CD4-positive, alpha-beta memory T cell (primary cell): ENCODE measurements around the gene SERINC5. TPM values are rescaled to one million over a fixed set of nuclear protein-coding genes. Genes with fewer than 3 reads are reported as not detected.

Experiments
- CTCF ChIA-PET: fragments of 350-600 bp; sonication (Branson Sonifier 250); formaldehyde crosslinking; loops from one replicate; lab custom pipeline; 2021; ENCODE audit warnings: inconsistent platforms; ENCODE audit not compliant: partially characterized antibody; lab: Charles Lee
- POLR2A ChIA-PET: fragments of 350-600 bp; sonication (Branson Sonifier 250); formaldehyde crosslinking; loops from one replicate; lab custom pipeline; 2021; ENCODE audit not compliant: partially characterized antibody; lab: Charles Lee
- DNase-seq, 5 donors: peaks; one replicate each; pipeline versions ENCODE4 v3.0.0 to v3.0.0-alpha.2; 2020 to 2022; ENCODE audit warnings: mixed read lengths in 1 of 5
- H3K27ac ChIP-seq: one replicate; pipeline ENCODE4 v1.7.0; 2013; ENCODE audit warnings: low read depth, low read length
- H3K27me3 ChIP-seq: 2 replicates; pipeline ENCODE4 v1.7.0; 2013; ENCODE audit warnings: mild to moderate bottlenecking, low read length, moderate library complexity; ENCODE audit not compliant: insufficient read depth
- H3K36me3 ChIP-seq: 2 replicates; pipeline ENCODE4 v1.7.0; 2013; ENCODE audit warnings: mild to moderate bottlenecking, low read length, moderate library complexity; ENCODE audit not compliant: insufficient read depth
- H3K4me1 ChIP-seq: 2 replicates; pipeline ENCODE4 v1.7.0; 2013; ENCODE audit warnings: mild to moderate bottlenecking, low read length, moderate library complexity; ENCODE audit not compliant: insufficient read depth
- H3K4me3 ChIP-seq, 2 donors: one replicate each; pipeline ENCODE4 v1.7.0; 2013; ENCODE audit warnings: low read length in 2 of 2, mild to moderate bottlenecking in 1 of 2
- H3K9me3 ChIP-seq, 2 donors: one replicate each; pipeline ENCODE4 v1.7.0; 2013; ENCODE audit warnings: low read length in 2 of 2, control low read depth in 1 of 2; ENCODE audit not compliant: control insufficient read depth in 1 of 2
- H3K27ac Mint-ChIP-seq, 7 donors: one replicate each; pipeline ENCODE4 v1.8.0; 2020 to 2021; ENCODE audit warnings: mixed read lengths in 7 of 7, mild to moderate bottlenecking in 6 of 7, inconsistent platforms in 3 of 7, moderate library complexity in 3 of 7
- H3K27me3 Mint-ChIP-seq, 2 donors: one replicate each; pipeline ENCODE4 v1.8.0; 2020 to 2021; ENCODE audit warnings: mixed read lengths in 2 of 2
- H3K36me3 Mint-ChIP-seq, 2 donors: one replicate each; pipeline ENCODE4 v1.8.0; 2020 to 2021; ENCODE audit warnings: mixed read lengths in 2 of 2, inconsistent platforms in 1 of 2, mild to moderate bottlenecking in 1 of 2
- H3K4me1 Mint-ChIP-seq, 4 donors: one replicate each; pipeline ENCODE4 v1.8.0; 2020 to 2021; ENCODE audit warnings: mixed read lengths in 4 of 4, mild to moderate bottlenecking in 1 of 4
- H3K4me3 Mint-ChIP-seq, 8 donors: one replicate each; pipeline ENCODE4 v1.8.0; 2020 to 2021; ENCODE audit warnings: mixed read lengths in 8 of 8, mild to moderate bottlenecking in 7 of 8, moderate library complexity in 6 of 8, inconsistent platforms in 3 of 8
- H3K9me3 Mint-ChIP-seq, 8 donors: one replicate each; pipeline ENCODE4 v1.8.0; 2020 to 2021; ENCODE audit warnings: mixed read lengths in 8 of 8, mild to moderate bottlenecking in 5 of 8, inconsistent platforms in 3 of 8, moderate library complexity in 1 of 8
- intact Hi-C: fragments of 100-400 bp; cut with micrococcal nuclease; formaldehyde crosslinking; loops from one replicate; pipeline ENCODE4 v1.15.1; 2023
- polyA plus RNA-seq, 2 donors: library from polyadenylated mRNA; unstranded; fragments of 300-500 nt; fragmentation: Illumina TruSeq; gene quantifications; one replicate each; pipeline ENCODE4 v1.2.3, GENCODE V29; 2021
- total RNA-seq, 2 experiments: library from RNA; stranded (reverse); gene quantifications; one replicate each; pipeline ENCODE4 v1.2.3, GENCODE V29; 2021

SERINC5 gene
- total and polyA plus RNA-seq, 4 experiments from 2014 or later = 20.7 to 165 (median 94.0) TPM

DNA sequence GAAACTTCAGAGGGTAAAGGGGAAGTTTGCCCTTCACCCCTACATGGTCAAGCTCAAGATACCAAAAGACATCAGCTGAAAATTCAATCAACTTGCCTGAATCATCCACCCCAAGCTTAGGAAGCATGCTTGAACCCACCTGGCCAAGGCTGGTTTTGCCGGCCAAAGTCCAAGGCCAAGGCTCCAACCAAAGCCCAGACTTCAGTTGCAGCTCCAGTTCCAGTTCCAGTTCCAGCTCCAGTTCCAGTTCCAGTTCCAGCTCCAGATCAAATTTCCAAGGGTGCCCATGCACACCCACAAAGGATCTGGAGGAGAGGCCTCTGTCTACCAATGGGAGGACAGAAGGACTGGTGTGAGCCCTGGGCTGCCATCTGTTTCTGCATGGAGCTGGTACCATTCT, 4.6 kb upstream of the SERINC5 start:
- H3K27me3 Mint-ChIP-seq = no peaks in the 10 kb centered on the region
- no peaks in the 10 kb centered on the region for H3K36me3 ChIP-seq
- peak overlapping the region in 1 of 7 donors; percentile 7 for H3K27ac Mint-ChIP-seq
- H3K36me3 Mint-ChIP-seq = peaks cover 0 to 5% of the 10 kb centered on the region in 2 donors
- intact Hi-C loops = no loop called here
- H3K9me3 Mint-ChIP-seq = no peaks in the 10 kb centered on the region
- peaks cover 11% of the 10 kb centered on the region for H3K4me1 ChIP-seq
- no peaks in the 10 kb centered on the region for H3K27me3 ChIP-seq
- no peak overlapping the region for H3K4me3 Mint-ChIP-seq
- H3K4me1 Mint-ChIP-seq = peaks cover 11 to 23% (median 17%) of the 10 kb centered on the region in 4 donors
- H3K9me3 ChIP-seq = no peaks in the 10 kb centered on the region
- no peak overlapping the region for H3K4me3 ChIP-seq
- ChIA-PET POLR2A (interaction anchor here (0.9 to 9.9 kb wide), 6 partner anchors 9 to 118 kb away, joined by 3 to 184 read pairs (median 4); no protein-coding TSS in a partner anchor), CTCF (interaction anchor here (1.1 to 2.3 kb wide), 3 partner anchors 11 to 47 kb away, joined by 3 to 8 read pairs (median 4); no protein-coding TSS in a partner anchor)
- H3K27ac ChIP-seq = no peak overlapping the region
- no peak for DNase-seq

GRCh38 chr5:80259511-80260203, 3.8 kb upstream of the SERINC5 start:
- intact Hi-C loops = loop anchor here (5.0 kb wide), 1 partner anchor 747 kb away; the partner anchor contains the start of gene HOMER1
- CTCF ChIA-PET = interaction anchor here (0.6 to 2.3 kb wide), 5 partner anchors 9 to 48 kb away, joined by 3 to 8 read pairs (median 4); no protein-coding TSS in a partner anchor
- POLR2A ChIA-PET = interaction anchor here (0.9 to 9.9 kb wide), 3 partner anchors 9 to 13 kb away, joined by 3 to 184 read pairs (median 3); no protein-coding TSS in a partner anchor

DNA sequence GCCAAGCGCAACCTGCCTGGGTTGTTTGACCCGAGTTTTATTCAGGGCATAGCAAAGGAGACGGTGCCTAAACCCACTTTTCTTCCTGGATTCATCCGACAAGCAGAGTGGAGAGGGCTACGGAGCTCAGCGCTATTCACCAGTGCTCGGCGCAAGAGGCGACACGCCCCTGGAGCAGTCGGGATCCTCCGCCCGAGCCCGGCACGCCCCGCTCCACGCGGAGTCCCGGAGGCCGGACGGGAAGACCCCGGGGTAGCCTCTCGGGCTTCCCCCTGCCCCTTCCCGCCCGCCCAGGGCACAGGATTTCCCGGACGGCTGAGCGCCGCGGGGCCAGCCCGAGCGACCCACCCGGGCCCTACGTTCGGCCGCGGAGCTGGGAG, 427 bp downstream of the SERINC5 start:
- intact Hi-C loops = loop anchor here (1.0 to 5.0 kb wide), 3 partner anchors 8 to 743 kb away; partner anchors contain the start of gene HOMER1

More at GRCh38 chr5:80259511-80260203, 3.8 kb upstream of the SERINC5 start:
- Histone ChIP-seq H3K27ac (no peak overlapping the region), H3K9me3 (no peaks in the 10 kb centered on the region), H3K4me1 (peaks cover 11% of the 10 kb centered on the region), H3K36me3 (no peaks in the 10 kb centered on the region), H3K27me3 (no peaks in the 10 kb centered on the region), H3K4me3 (no peak overlapping the region)
- H3K4me3 Mint-ChIP-seq = no peak overlapping the region
- peaks cover 0 to 9% of the 10 kb centered on the region in 2 donors for H3K36me3 Mint-ChIP-seq
- peaks cover 7 to 24% (median 17%) of the 10 kb centered on the region in 4 donors for H3K4me1 Mint-ChIP-seq
- no peaks in the 10 kb centered on the region for H3K9me3 Mint-ChIP-seq
- DNase-seq = no peak
- H3K27ac Mint-ChIP-seq = peak overlapping the region in 1 of 7 donors; percentile 7
- H3K27me3 Mint-ChIP-seq = no peaks in the 10 kb centered on the region

DNA sequence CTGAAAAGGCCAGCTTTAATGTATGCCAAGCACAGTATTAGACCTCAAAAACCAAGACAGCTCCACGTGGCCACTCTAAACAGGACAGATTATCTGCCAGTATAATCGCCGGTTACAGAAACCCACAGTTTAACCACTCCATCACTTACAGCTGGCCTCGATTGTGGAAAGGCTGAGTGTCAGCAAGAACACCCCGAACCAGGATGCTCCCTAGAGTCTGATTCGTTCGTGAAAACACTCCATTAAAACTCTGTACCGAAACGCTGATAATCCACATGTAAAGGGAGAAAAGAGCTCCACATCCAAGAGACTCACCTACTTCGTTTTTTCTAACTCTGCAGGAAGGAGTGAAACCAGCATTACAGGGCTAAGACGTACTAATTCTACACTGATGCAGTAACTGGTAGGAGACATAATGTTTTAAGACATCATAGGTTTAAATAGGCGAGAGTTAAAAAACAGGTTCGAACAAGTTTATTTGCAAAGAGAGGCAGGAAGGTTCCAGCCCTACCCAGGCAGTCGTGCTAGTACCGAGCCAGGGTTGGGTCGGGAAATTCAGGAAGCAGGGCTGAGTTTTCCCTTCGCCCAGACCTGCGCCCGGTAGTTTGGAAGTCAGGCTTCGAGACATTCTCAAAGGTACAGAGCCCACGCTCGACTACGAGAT, 949 bp downstream of the SERINC5 start:
- Mint-ChIP-seq H3K36me3 (peaks cover 15 to 34% of the 10 kb centered on the region in 2 donors), H3K9me3 (no peaks in the 10 kb centered on the region), H3K27me3 (no peaks in the 10 kb centered on the region), H3K27ac (peak overlapping the region; percentile 85 to 97 (median 88)), H3K4me1 (peaks cover 36 to 68% (median 58%) of the 10 kb centered on the region in 4 donors), H3K4me3 (peak overlapping the region; percentile 90 to 99 (median 92))
- DNase-seq = peak; percentile 40 to 76 (median 55)
- Histone ChIP-seq H3K9me3 (no peaks in the 10 kb centered on the region), H3K4me3 (peak overlapping the region; percentile 73 to 77), H3K27ac (peak overlapping the region; percentile 92), H3K27me3 (no peaks in the 10 kb centered on the region), H3K4me1 (peaks cover 50% of the 10 kb centered on the region), H3K36me3 (no peaks in the 10 kb centered on the region)
- ChIA-PET POLR2A (interaction anchor here (0.8 to 13.3 kb wide), 35 partner anchors 10 to 400 kb away, joined by 3 to 409 read pairs (median 8); partner anchors contain the start of genes DHFR and MSH3), CTCF (interaction anchor here (0.7 to 4.4 kb wide), 18 partner anchors 12 to 172 kb away, joined by 3 to 27 read pairs (median 8); no protein-coding TSS in a partner anchor)
- intact Hi-C loops = loop anchor here (1.0 to 5.0 kb wide), 4 partner anchors 8 to 743 kb away; partner anchors contain the start of gene HOMER1

More for the DNA sequence above, 427 bp downstream of the SERINC5 start:
- H3K4me1 Mint-ChIP-seq = peaks cover 34 to 64% (median 54%) of the 10 kb centered on the region in 4 donors
- Histone ChIP-seq H3K9me3 (no peaks in the 10 kb centered on the region), H3K4me3 (peak overlapping the region; percentile 73 to 77), H3K36me3 (no peaks in the 10 kb centered on the region), H3K27ac (peak overlapping the region; percentile 92), H3K4me1 (peaks cover 44% of the 10 kb centered on the region), H3K27me3 (no peaks in the 10 kb centered on the region)
- H3K36me3 Mint-ChIP-seq = peaks cover 12 to 32% of the 10 kb centered on the region in 2 donors
- peak overlapping the region; percentile 90 to 99 (median 92) for H3K4me3 Mint-ChIP-seq
- POLR2A ChIA-PET = interaction anchor here (0.7 to 13.3 kb wide), 35 partner anchors 10 to 399 kb away, joined by 3 to 409 read pairs (median 9); partner anchors contain the start of genes DHFR and MSH3
- DNase-seq = peak in 3 of 5 donors; percentile 27 to 49 (median 38)
- no peaks in the 10 kb centered on the region for H3K9me3 Mint-ChIP-seq
- H3K27ac Mint-ChIP-seq = peak overlapping the region; percentile 85 to 97 (median 88)
- CTCF ChIA-PET = interaction anchor here (0.7 to 4.4 kb wide), 18 partner anchors 11 to 172 kb away, joined by 3 to 27 read pairs (median 8); no protein-coding TSS in a partner anchor
- no peaks in the 10 kb centered on the region for H3K27me3 Mint-ChIP-seq

DNA sequence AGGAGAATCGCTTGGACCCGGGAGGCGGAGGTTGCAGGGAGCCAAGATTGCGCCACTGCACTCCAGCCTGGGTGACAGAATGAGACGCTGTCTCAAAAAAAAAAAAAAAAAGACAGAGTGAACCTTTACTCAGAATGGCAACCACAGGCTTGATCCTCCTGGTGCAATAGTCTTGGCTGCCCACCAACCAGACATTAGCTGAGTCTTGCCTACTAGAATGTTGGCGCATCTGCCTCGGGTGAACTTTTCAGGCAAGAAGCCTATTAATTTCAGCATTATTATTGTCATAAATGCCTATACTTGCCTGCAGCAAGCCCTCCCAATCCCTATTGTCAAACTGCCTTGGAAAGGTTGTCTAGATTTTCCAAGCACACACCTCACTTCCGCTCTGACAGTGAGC, 4.2 kb downstream of the SERINC5 start:
- H3K27me3 ChIP-seq = no peaks in the 10 kb centered on the region
- CTCF ChIA-PET = interaction anchor here (1.1 to 2.6 kb wide), 5 partner anchors 13 to 160 kb away, joined by 3 to 13 read pairs (median 5); no protein-coding TSS in a partner anchor
- peaks cover 70% of the 10 kb centered on the region for H3K4me1 ChIP-seq
- no peaks in the 10 kb centered on the region for H3K9me3 ChIP-seq
- H3K4me1 Mint-ChIP-seq = peaks cover 53 to 86% (median 76%) of the 10 kb centered on the region in 4 donors
- H3K4me3 Mint-ChIP-seq = peak overlapping the region in 7 of 8 donors; percentile 90 to 97 (median 92)
- no peaks in the 10 kb centered on the region for H3K27me3 Mint-ChIP-seq
- intact Hi-C loops = loop anchor here (5.0 kb wide), 1 partner anchor 59 kb away; no protein-coding TSS in a partner anchor
- peak overlapping the region; percentile 13 to 97 (median 88) for H3K27ac Mint-ChIP-seq
- no peak for DNase-seq
- no peak overlapping the region for H3K4me3 ChIP-seq
- no peaks in the 10 kb centered on the region for H3K36me3 ChIP-seq
- POLR2A ChIA-PET = interaction anchor here (0.8 to 13.3 kb wide), 11 partner anchors 8 to 160 kb away, joined by 3 to 409 read pairs (median 6); no protein-coding TSS in a partner anchor
- no peaks in the 10 kb centered on the region for H3K9me3 Mint-ChIP-seq
- H3K27ac ChIP-seq = peak overlapping the region; percentile 92
- H3K36me3 Mint-ChIP-seq = peaks cover 23 to 42% of the 10 kb centered on the region in 2 donors

DNA sequence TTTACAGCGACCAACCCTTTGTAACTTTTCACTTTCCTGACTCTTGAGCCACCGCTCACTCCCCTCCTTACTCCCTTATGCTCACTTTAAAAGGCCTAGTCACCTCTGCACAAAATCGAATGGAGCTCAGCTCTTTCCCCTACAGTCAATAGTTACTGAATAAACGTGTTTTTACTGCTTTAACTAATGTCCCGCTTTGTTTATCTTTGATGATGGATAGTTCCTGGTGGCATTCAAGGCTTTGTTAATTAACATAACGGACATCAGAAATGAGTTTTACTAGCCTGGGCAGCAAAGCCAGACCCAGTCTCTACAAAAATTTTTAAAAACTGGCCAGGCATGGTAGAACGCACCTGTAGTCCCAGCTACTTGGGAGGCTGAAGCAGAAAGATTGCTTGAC, 5.0 kb downstream of the SERINC5 start:
- peaks cover 76% of the 10 kb centered on the region for H3K4me1 ChIP-seq
- H3K27me3 ChIP-seq = no peaks in the 10 kb centered on the region
- H3K4me3 ChIP-seq = no peak overlapping the region
- H3K9me3 Mint-ChIP-seq = no peaks in the 10 kb centered on the region
- ChIA-PET CTCF (interaction anchor here (1.1 to 2.6 kb wide), 6 partner anchors 12 to 159 kb away, joined by 3 to 13 read pairs (median 6); no protein-coding TSS in a partner anchor), POLR2A (interaction anchor here (0.8 to 13.3 kb wide), 9 partner anchors 10 to 159 kb away, joined by 3 to 409 read pairs (median 6); no protein-coding TSS in a partner anchor)
- intact Hi-C loops = loop anchor here (5.0 kb wide), 1 partner anchor 58 kb away; no protein-coding TSS in a partner anchor
- no peaks in the 10 kb centered on the region for H3K9me3 ChIP-seq
- H3K36me3 Mint-ChIP-seq = peaks cover 23 to 39% of the 10 kb centered on the region in 2 donors
- peak overlapping the region in 7 of 8 donors; percentile 3 to 92 (median 39) for H3K4me3 Mint-ChIP-seq
- H3K27me3 Mint-ChIP-seq = no peaks in the 10 kb centered on the region
- DNase-seq = no peak
- H3K27ac Mint-ChIP-seq = peak overlapping the region; percentile 3 to 88 (median 72)
- H3K36me3 ChIP-seq = no peaks in the 10 kb centered on the region
- no peak overlapping the region for H3K27ac ChIP-seq
- H3K4me1 Mint-ChIP-seq = peaks cover 59 to 89% (median 77%) of the 10 kb centered on the region in 4 donors
